ENCODE measurements around the gene CIDEB. TPM values are rescaled to one million over a fixed set of nuclear protein-coding genes. Genes with fewer than 3 reads are reported as not detected.

Gene CIDEB
- total and polyA plus RNA-seq, 9 of the 15 experiments (the other 6 are each of a cell fraction or from before 2014, with no cell fraction given): 0.03 to 0.35 (median 0.09) TPM; not detected in 3

DNA sequence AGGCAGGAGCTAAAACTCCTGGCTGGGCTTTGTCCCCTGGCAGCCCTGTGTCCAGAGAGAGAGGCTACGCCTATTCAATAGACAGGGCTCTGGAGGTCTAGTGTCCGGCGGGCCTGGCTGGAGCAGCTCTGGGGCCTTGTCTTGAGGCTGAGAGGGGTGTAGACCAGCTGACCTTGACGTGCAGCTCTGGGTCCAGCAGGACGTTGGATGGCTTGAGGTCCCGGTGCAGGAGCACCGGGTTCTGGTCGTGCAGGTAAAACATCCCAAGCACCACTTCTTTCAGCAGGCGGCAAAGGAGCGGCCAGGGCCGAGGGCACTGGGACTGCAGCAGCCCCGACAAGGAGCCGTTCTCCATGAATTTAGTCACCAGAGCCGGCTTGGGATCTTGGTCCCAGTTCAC lies 31.1 kb upstream of the CIDEB start:
- ChIA-PET CTCF (ENCODE audit: low intra/inter-chr PET ratio) (no interaction called here), POLR2A (interaction anchor here (0.9 kb wide), 1 partner anchor 80 kb away, joined by 3 read pairs; no protein-coding TSS in a partner anchor)
- ATAC-seq: no peak
- peaks cover 0 to 9% of the 10 kb centered on the region in 2 experiments; a peak in 1 of 5 replicates for H3K27me3 ChIP-seq (ENCODE audit: control insufficient read depth in 2 of 2, insufficient read depth in 2 of 2, low read length in 2 of 2)
- no peaks in the 10 kb centered on the region for H3K9me1 ChIP-seq (ENCODE audit: control insufficient read depth, insufficient read depth, low read length)
- peak overlapping the region in 1 of 2 experiments; percentile 5; a peak in 1 of 4 replicates for H3K9ac ChIP-seq (ENCODE audit: insufficient read depth in 1 of 2, low read depth in 2 of 2, low read length in 2 of 2)
- no TSS peak for BruUV-seq (replicated peaks)
- no peaks in the 10 kb centered on the region for H3K36me3 ChIP-seq (ENCODE audit: control insufficient read depth, insufficient read depth, low read length)
- no peak for FAIRE-seq
- intact Hi-C loops (cut with micrococcal nuclease) (no loop called here), in situ Hi-C loops (cut with MboI) (loop anchor here (25.0 kb wide), 1 partner anchor 348 kb away; no protein-coding TSS in a partner anchor)
- H3K9me3 ChIP-seq (replicated peaks; ENCODE audit: control insufficient read depth, insufficient read depth, low read depth, low read length): no peaks in the 10 kb centered on the region
- no peak overlapping the region for H3K27ac ChIP-seq (ENCODE audit: extremely low read depth, low read depth, low read length)
- no peaks in the 10 kb centered on the region for H4K20me1 ChIP-seq (replicated peaks; ENCODE audit: control insufficient read depth, insufficient read depth, low read length)
- peaks cover under 1 to 22% of the 10 kb centered on the region in 2 experiments; a peak in 4 of 5 replicates for H3K4me1 ChIP-seq (replicated peaks in 1 of 2; ENCODE audit: control insufficient read depth in 2 of 2, insufficient read depth in 2 of 2, low read length in 2 of 2)
- H2AFZ ChIP-seq (ENCODE audit: low read depth, low read length): no peak overlapping the region
- H3K4me3 ChIP-seq: no peak overlapping the region
- H3K4me2 ChIP-seq (ENCODE audit: insufficient read depth, low read length): no peak overlapping the region
- no peaks in the 10 kb centered on the region for H3K79me2 ChIP-seq (ENCODE audit: control insufficient read depth, insufficient read depth, low read length)
- no peak for DNase-seq (ENCODE audit: extremely low read depth in 1 of 4, low spot score in 3 of 4)
- 58% methylated on average over 8 of the region's 14 CpGs for WGBS (ENCODE audit: insufficient coverage, low coverage, missing lambda C conversion rate)
- no peak for TF ChIP-seq ADNP (tag; IDR thresholded peaks at IDR 0.05)
- TF ChIP-seq HDAC1 (IDR thresholded peaks at IDR 0.05): no peak
- TF ChIP-seq, protein P1, sequence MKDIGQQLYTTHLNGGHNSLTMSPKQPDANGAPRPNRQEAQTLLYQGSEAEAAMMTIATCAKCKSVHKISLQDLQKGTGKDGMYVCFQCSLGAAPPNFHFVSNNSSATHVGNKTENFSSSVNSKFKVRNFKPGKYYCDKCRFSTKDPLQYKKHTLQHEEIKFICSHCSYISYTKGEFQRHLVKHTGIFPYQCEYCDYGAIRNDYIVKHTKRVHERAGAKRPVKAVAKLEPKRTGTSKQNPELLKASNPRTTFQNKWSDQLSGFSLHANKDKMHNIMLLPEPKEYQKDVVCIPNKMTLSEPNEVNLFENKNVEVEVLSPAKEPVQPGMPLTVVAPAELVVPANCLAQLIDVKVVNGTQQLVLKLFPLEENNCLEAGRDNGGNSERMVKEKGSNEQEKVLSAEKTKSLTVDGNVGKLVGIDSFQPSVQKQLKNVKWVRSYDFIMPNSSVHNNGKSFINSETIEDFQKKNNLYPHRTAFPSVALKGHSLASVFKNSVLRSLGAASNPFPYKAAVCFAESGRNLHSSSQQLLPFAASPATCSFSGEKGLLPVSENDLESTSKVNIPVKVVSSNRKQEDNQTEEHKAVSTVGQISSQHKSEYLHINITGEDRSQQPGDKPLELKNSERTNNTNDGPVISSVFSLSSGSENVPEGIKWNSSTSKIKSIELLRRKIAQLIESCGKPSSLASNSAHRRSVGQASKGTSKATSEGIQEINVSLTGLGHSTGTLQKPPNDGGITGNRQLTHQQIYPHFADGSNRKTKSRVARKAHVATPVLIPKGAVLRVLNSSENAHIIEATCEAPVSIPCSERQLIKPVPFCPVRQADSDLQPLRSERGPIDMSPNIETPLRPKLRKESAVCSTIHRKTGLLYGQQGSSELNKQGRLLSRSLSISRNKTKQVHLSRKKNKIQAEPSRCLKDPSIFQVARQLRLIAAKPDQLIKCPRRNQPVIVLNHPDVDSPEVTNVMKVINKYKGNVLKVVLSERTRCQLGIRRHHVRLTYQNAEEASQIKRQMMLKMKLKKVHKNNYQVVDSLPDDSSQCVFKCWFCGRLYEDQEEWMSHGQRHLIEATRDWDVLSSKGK (CRISPR knock-in tag; IDR thresholded peaks at IDR 0.05): no peak
- TF ChIP-seq, protein P2, sequence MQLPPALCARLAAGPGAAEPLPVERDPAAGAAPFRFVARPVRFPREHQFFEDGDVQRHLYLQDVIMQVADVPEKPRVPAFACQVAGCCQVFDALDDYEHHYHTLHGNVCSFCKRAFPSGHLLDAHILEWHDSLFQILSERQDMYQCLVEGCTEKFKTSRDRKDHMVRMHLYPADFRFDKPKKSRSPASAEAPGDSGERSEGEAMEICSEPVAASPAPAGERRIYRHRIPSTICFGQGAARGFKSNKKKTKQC (CRISPR knock-in tag; IDR thresholded peaks at IDR 0.05): no peak
- no peak for TF ChIP-seq ELF2 (CRISPR knock-in tag; IDR thresholded peaks at IDR 0.05)
- TF ChIP-seq RFX5 (IDR thresholded peaks at IDR 0.05; ENCODE audit: low read depth, low read length): no peak
- TF ChIP-seq, protein P3, sequence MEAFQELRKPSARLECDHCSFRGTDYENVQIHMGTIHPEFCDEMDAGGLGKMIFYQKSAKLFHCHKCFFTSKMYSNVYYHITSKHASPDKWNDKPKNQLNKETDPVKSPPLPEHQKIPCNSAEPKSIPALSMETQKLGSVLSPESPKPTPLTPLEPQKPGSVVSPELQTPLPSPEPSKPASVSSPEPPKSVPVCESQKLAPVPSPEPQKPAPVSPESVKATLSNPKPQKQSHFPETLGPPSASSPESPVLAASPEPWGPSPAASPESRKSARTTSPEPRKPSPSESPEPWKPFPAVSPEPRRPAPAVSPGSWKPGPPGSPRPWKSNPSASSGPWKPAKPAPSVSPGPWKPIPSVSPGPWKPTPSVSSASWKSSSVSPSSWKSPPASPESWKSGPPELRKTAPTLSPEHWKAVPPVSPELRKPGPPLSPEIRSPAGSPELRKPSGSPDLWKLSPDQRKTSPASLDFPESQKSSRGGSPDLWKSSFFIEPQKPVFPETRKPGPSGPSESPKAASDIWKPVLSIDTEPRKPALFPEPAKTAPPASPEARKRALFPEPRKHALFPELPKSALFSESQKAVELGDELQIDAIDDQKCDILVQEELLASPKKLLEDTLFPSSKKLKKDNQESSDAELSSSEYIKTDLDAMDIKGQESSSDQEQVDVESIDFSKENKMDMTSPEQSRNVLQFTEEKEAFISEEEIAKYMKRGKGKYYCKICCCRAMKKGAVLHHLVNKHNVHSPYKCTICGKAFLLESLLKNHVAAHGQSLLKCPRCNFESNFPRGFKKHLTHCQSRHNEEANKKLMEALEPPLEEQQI (IDR thresholded peaks at IDR 0.05): no peak
- TF ChIP-seq KHSRP (IDR thresholded peaks at IDR 0.05): no peak
- no peak for TF ChIP-seq LARP7 (IDR thresholded peaks at IDR 0.05)
- TF ChIP-seq ZNF354B (CRISPR knock-in tag; IDR thresholded peaks at IDR 0.05): no peak
- no peak for TF ChIP-seq MEF2A (IDR thresholded peaks at IDR 0.05; ENCODE audit: control insufficient read depth, low read depth, low read length)
- TF ChIP-seq, protein P4, sequence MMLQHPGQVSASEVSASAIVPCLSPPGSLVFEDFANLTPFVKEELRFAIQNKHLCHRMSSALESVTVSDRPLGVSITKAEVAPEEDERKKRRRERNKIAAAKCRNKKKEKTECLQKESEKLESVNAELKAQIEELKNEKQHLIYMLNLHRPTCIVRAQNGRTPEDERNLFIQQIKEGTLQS (IDR thresholded peaks at IDR 0.05): no peak
- TF ChIP-seq, protein P4 (CRISPR knock-in tag; conservative IDR thresholded peaks at IDR 0.05): no peak
- TF ChIP-seq RAD51 (IDR thresholded peaks at IDR 0.05; ENCODE audit: borderline replicate concordance, low read depth): no peak
- TF ChIP-seq RFX1 (IDR thresholded peaks at IDR 0.05): no peak
- no peak for TF ChIP-seq TCF7 (IDR thresholded peaks at IDR 0.05; ENCODE audit: borderline replicate concordance)

Data from K562 (cell line).